Karpas-422 (cell line): Measurements from ENCODE around the gene ARMC5. TPM values are rescaled to one million over a fixed set of nuclear protein-coding genes. Genes with fewer than 3 reads are reported as not detected.

Experiments
- DNase-seq: peaks from one replicate; pipeline ENCODE4 v3.0.0-alpha.2; 2015
- H2AFZ ChIP-seq: fragments of 200-600 bp; sonication (generic); 2 replicates; pipeline ENCODE4 v1.6.1; 2014; ENCODE audit warnings: antibody characterized with exemption, low read length, mixed read lengths
- H3K27ac ChIP-seq: fragments of 200-600 bp; sonication (generic); 2 replicates; pipeline ENCODE4 v1.5.1; 2014; ENCODE audit warnings: mild to moderate bottlenecking, low read length, moderate library complexity
- H3K27me3 ChIP-seq: fragments of 200-600 bp; sonication (generic); 2 replicates; pipeline ENCODE4 v1.6.1; 2014; ENCODE audit warnings: low read length, mixed read lengths
- H3K36me3 ChIP-seq: fragments of 200-600 bp; sonication (generic); 2 replicates; pipeline ENCODE4 v1.6.1; 2014; ENCODE audit warnings: low read length, mixed read lengths; ENCODE audit not compliant: insufficient read depth
- H3K4me1 ChIP-seq: fragments of 200-600 bp; sonication (generic); 2 replicates; pipeline ENCODE4 v1.6.1; 2014; ENCODE audit warnings: mild to moderate bottlenecking, low read length, mixed read lengths
- H3K4me2 ChIP-seq: fragments of 200-600 bp; sonication (generic); 2 replicates; pipeline ENCODE4 v1.6.1; 2014; ENCODE audit warnings: low read length, low read depth, mild to moderate bottlenecking; ENCODE audit not compliant: poor library complexity, severe bottlenecking
- H3K4me3 ChIP-seq: fragments of 200-600 bp; sonication (generic); 2 replicates; pipeline ENCODE4 v1.5.1; 2014; ENCODE audit warnings: mild to moderate bottlenecking, antibody characterized with exemption, low read length, mixed read lengths
- H3K79me2 ChIP-seq: fragments of 200-600 bp; sonication (generic); 2 replicates; pipeline ENCODE4 v1.6.1; 2014; ENCODE audit warnings: mild to moderate bottlenecking, low read length, mixed read lengths
- H3K9ac ChIP-seq: fragments of 200-600 bp; sonication (generic); 2 replicates; pipeline ENCODE4 v1.6.0; 2014; ENCODE audit warnings: low read length
- H3K9me2 ChIP-seq: fragments of 200-600 bp; sonication (generic), shearing (Covaris generic); replicated peaks from 2 replicates; pipeline ENCODE4 v1.6.0; 2014; ENCODE audit warnings: mild to moderate bottlenecking, low read length, moderate library complexity; ENCODE audit not compliant: insufficient read depth
- H3K9me3 ChIP-seq: fragments of 300-700, 200-600 bp; sonication (generic); 2 replicates; pipeline ENCODE4 v1.6.1; 2014; ENCODE audit warnings: low read length, mixed read lengths
- H4K20me1 ChIP-seq: fragments of 200-600 bp; sonication (generic); 2 replicates; pipeline ENCODE4 v1.6.1; 2014; ENCODE audit warnings: mild to moderate bottlenecking, antibody characterized with exemption, low read length, low read depth; ENCODE audit not compliant: insufficient read depth
- total RNA-seq: library from RNA; depleted of rRNA; stranded (reverse); fragments of >200 nt; shearing (Covaris generic); gene quantifications from 2 replicates; pipeline ENCODE4 v1.2.3, GENCODE V29; 2014; ENCODE audit warnings: low replicate concordance

The ARMC5 gene
- total RNA-seq, 1 experiment from 2014 or later, result 1.5 TPM

DNA sequence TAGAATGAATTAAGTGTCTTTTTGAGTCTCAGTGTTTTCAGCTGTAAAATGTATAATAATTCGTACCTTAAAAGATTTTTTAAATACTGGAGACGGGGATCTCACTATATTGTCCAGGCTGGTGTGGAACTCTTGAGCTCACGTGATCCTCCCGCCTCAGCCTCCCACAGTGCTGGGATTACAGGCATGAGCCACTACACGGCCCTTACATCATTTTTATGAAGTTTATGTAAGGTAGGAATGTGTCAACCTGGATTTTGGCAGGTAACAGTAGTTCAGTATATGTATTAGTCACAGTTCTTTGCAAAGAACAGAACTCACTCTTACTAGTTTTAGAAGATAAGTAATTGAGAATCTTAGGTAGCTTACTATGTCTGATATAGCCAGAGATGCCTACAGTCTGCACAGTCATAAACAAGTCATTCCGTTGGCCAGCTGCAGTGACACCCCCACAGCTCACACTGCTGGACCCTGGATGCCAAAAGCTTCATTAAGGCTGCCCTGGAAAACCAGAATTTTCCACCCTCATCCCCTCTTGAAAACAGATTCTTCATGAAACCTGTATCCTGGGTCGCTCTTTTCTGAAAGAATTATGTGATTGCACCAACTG, 30.6 kb upstream of the ARMC5 start:
- DNase-seq, result peak; percentile 16
- H3K4me2 ChIP-seq, result no peak overlapping the region
- no peak overlapping the region for H3K27ac ChIP-seq
- H3K27me3 ChIP-seq, result no peaks in the 10 kb centered on the region
- H3K4me1 ChIP-seq, result no peaks in the 10 kb centered on the region
- H4K20me1 ChIP-seq, result no peaks in the 10 kb centered on the region
- no peak overlapping the region for H2AFZ ChIP-seq
- no peak overlapping the region for H3K9ac ChIP-seq
- no peaks in the 10 kb centered on the region for H3K36me3 ChIP-seq
- no peak overlapping the region for H3K4me3 ChIP-seq
- no peaks in the 10 kb centered on the region for H3K9me3 ChIP-seq
- no peaks in the 10 kb centered on the region for H3K9me2 ChIP-seq
- H3K79me2 ChIP-seq, result no peaks in the 10 kb centered on the region

DNA sequence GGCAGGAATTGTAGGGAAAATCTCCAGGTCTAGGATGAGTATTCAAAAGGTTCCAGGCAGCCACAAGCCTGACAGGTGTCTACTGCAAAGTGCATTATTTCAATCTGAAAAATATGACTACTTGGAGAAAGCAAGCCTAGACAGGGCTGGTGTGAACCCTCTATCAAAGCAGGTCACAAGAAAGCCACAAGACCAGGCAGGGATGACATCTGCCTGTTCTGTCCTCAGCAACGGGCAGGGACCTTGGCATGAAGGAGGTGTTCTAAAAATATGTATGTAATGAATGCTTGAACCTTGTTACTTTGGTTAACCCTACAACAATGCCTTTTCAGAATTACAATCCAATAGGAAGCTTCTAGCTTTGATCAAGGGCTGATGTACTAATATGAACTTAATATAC, 30.0 kb upstream of the ARMC5 start:
- Histone ChIP-seq H3K4me3 (no peak overlapping the region), H3K9ac (no peak overlapping the region), H3K4me2 (no peak overlapping the region), H3K36me3 (no peaks in the 10 kb centered on the region), H3K27ac (no peak overlapping the region), H3K79me2 (no peaks in the 10 kb centered on the region), H3K9me3 (no peaks in the 10 kb centered on the region), H3K9me2 (no peaks in the 10 kb centered on the region), H3K27me3 (no peaks in the 10 kb centered on the region), H4K20me1 (no peaks in the 10 kb centered on the region), H3K4me1 (no peaks in the 10 kb centered on the region), H2AFZ (no peak overlapping the region)
- DNase-seq, result peak; percentile 21

DNA sequence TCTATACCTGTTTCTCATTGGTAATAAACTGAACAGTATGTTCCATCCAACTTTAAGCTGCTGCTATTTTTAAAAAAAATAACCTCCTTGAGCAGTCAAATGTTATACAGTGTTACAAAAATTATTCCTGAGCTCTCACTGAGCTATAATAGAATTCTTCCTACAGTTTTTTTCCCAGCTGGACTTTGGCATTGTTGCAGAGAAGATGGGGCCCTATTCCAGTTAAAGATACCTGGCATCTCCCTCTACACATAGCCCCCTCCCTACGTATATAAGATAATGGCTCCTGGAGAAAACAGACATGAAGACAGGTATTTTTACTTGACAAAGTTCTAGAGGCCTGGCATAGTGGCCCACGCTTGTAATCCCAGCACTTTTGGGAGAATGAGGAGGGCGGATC, 29.5 kb upstream of the ARMC5 start:
- Histone ChIP-seq H3K9me3 (no peaks in the 10 kb centered on the region), H3K9ac (no peak overlapping the region), H3K4me1 (no peaks in the 10 kb centered on the region), H2AFZ (no peak overlapping the region), H3K27ac (no peak overlapping the region), H3K79me2 (no peaks in the 10 kb centered on the region), H3K36me3 (no peaks in the 10 kb centered on the region), H3K4me3 (no peak overlapping the region), H3K27me3 (no peaks in the 10 kb centered on the region), H3K4me2 (no peak overlapping the region), H3K9me2 (no peaks in the 10 kb centered on the region), H4K20me1 (no peaks in the 10 kb centered on the region)
- DNase-seq, result peak; percentile 26

DNA sequence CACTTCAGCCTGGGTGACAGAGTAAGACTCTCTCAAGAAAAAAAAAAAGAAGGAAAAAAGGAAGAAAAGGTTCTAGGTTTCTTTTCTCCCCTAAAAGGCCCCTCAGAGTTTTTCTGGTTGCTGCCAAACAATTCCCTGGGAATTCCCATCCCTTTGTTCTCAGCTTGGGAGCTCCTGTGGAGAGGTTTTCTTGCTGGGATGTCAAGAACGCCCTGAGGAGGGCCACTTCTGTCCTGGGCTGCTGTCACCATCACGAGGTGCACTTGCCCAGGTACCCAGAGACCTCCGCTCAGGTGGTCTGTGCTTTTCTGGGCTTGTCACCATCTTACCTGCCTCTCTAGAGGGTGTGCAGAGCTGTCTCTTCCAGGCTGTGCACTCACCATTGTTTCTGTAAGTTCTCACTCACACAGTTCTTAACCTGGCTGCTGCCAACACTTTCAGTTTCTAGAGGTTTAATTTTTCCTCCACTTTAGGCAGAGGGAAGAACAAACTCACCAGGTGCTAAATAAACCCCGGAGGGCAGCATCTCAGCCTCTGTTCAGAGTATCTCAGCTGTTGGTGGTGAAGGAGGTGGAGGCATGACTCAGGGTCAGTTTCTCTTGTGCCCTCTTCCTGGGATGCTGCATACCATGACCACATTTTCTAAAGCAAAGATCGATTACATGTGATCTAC, 28.8 kb upstream of the ARMC5 start:
- no peak overlapping the region for H3K4me2 ChIP-seq
- no peak overlapping the region for H3K4me3 ChIP-seq
- DNase-seq, result peak; percentile 29
- no peaks in the 10 kb centered on the region for H3K9me2 ChIP-seq
- no peaks in the 10 kb centered on the region for H3K36me3 ChIP-seq
- H3K27ac ChIP-seq, result no peak overlapping the region
- H3K27me3 ChIP-seq, result no peaks in the 10 kb centered on the region
- no peak overlapping the region for H2AFZ ChIP-seq
- no peaks in the 10 kb centered on the region for H4K20me1 ChIP-seq
- no peaks in the 10 kb centered on the region for H3K4me1 ChIP-seq
- H3K9ac ChIP-seq, result no peak overlapping the region
- no peaks in the 10 kb centered on the region for H3K79me2 ChIP-seq
- H3K9me3 ChIP-seq, result no peaks in the 10 kb centered on the region

DNA sequence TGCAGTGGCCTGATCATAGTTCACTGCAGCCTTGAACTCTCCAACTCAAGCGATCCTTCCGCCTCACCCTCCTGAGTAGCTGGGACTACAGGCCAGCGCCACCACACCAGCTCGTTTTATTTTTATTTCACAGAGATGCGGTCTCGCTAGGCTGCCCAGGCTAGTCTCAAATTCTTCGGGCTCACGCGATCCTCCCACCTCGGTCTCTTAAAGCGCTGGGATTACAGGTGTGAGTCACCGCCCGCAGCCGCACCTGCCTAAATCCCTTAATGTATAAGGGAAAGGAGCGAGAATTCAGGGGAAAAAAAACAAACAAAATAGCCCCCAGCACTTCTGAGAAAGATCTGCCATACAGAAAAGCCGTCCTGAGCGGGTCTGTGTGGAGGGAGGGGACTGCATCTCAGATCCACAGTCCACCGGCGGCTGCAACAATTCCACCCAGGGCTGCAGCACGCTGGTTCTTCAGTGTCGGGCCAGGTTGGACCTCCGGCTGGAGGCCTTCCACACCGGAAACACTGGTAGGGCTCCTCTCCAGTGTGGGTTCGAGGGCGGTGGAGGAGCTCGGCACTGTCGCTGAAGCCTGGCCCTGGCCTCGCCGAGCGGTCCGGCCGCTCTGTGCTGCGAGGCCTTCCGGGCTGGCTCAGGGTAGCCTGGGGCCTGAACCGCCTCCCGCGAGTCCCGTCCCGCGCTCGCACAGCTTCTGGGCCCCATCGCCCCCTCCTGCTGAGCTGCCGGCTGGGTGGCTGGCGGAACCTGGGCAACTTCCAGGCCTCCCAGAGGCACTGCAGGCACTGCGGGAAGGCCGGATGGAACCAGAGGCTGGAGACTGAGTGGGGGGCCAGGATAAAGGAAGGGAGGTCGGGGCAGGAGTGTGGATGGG, 23.7 kb upstream of the ARMC5 start:
- Histone ChIP-seq H3K36me3 (no peaks in the 10 kb centered on the region), H3K4me3 (no peak overlapping the region), H3K27ac (no peak overlapping the region), H4K20me1 (no peaks in the 10 kb centered on the region), H3K9me3 (no peaks in the 10 kb centered on the region), H3K4me1 (peaks cover 24% of the 10 kb centered on the region), H3K27me3 (no peaks in the 10 kb centered on the region), H3K9me2 (no peaks in the 10 kb centered on the region), H2AFZ (no peak overlapping the region), H3K4me2 (no peak overlapping the region), H3K9ac (no peak overlapping the region), H3K79me2 (no peaks in the 10 kb centered on the region)
- peak; percentile 6 for DNase-seq

DNA sequence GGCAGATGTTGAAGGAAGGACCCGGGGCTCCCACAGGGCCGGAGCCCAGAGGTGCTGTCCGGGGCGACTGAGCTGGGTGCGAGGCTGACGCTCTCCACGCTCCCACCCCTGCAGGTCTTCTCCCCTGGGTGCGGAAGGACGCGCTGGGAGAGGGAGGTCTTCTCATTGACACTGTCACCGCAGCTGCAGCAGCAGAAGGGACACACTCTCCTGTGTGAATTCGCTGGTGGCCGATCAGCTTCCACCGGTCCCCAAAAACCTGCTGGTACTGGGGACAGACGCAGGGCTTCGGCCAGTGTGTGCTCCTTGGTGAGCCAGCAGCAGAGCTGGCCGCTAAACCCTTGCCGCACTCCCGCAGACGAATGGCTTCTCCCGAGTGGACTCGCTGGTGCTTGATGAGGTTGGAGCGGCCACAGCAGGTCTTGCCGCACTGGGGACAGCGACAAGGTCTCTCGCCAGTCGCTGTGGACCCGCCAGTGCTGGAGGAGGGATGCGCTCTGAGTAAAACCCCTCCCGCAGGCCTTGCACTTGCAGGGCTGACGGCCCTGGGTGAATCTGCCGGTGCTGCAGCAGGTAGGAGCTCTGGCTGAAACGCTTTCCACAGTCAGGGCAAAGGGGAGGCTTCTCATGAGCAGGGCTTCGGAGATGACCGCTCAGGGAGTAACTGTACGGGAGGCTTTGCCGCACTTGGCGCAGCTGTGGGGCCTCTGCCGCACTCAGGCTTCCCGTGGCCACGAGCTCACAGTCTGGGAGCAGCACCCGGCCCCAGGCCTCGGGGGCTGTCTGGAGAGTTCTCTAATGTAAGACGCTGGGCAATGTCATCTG, 22.9 kb upstream of the ARMC5 start:
- Histone ChIP-seq H3K4me1 (peaks cover 24% of the 10 kb centered on the region), H3K79me2 (no peaks in the 10 kb centered on the region), H4K20me1 (no peaks in the 10 kb centered on the region), H3K9me2 (no peaks in the 10 kb centered on the region), H3K9ac (no peak overlapping the region), H3K27ac (no peak overlapping the region), H3K36me3 (no peaks in the 10 kb centered on the region), H3K9me3 (no peaks in the 10 kb centered on the region), H3K4me2 (no peak overlapping the region), H3K27me3 (no peaks in the 10 kb centered on the region), H2AFZ (no peak overlapping the region), H3K4me3 (no peak overlapping the region)
- DNase-seq, result peak; percentile 12

DNA sequence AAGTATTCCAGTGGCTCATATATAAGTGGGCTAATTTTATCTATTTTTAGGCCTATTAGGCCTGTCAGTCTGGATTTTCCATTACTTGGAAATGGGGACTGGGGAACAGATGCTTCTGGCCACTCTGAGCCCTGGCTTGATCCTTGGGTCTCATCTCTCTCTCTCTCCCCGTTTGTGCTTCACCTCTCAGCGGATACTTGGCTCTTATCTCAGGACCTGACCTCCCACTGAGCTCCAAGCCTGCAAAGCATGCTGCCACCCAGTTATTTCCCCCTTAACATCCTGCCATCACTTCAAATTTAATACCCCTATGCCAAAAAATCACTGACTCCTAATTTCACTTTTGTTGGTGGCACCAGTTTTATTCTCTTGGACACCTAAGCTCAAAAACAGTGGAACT, 20.9 kb upstream of the ARMC5 start:
- peak overlapping the region; percentile 73 for H3K4me2 ChIP-seq
- H3K27me3 ChIP-seq, result no peaks in the 10 kb centered on the region
- no peaks in the 10 kb centered on the region for H3K9me2 ChIP-seq
- no peak overlapping the region for H3K27ac ChIP-seq
- no peak for DNase-seq
- H3K79me2 ChIP-seq, result no peaks in the 10 kb centered on the region
- no peak overlapping the region for H2AFZ ChIP-seq
- H3K4me1 ChIP-seq, result peaks cover 29% of the 10 kb centered on the region
- no peak overlapping the region for H3K4me3 ChIP-seq
- H3K9ac ChIP-seq, result no peak overlapping the region
- no peaks in the 10 kb centered on the region for H4K20me1 ChIP-seq
- H3K9me3 ChIP-seq, result no peaks in the 10 kb centered on the region
- no peaks in the 10 kb centered on the region for H3K36me3 ChIP-seq
